Activated CD4-positive, alpha-beta T cell treated with anti-CD3 and anti-CD28 coated beads for 1 hour (primary cell): ENCODE measurements around the gene NAP1L4.

Source experiments
- DNase-seq: peaks from one replicate; pipeline ENCODE4 v3.0.0-alpha.2; 2020

NAP1L4 gene

DNA sequence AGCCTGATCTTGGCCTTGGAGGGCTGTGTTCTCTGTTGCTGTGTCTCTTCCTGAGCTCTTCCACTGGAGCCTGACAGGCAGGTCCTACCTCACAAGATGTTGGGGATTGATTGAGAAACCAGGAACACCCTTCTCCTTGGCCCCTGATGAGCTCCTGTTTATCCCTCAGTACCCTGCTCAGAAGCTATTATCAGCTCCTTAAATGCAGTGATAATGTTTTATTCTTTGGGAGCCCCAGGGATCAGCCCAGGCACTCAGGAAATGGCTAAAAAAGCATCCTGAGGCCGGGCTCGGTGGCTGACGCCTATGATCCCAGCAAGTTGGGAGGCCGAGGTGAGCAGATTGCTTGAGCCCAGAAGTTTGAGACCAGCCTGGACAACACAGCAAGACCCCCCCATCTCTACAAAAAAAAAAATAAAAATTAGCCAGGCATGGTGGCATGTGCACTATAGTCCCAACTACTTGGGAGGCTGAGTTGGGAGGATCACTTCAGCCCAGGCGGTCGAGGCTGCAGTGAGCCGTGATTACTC lies 58.0 kb downstream of the NAP1L4 start:
- DNase-seq, result no peak

DNA sequence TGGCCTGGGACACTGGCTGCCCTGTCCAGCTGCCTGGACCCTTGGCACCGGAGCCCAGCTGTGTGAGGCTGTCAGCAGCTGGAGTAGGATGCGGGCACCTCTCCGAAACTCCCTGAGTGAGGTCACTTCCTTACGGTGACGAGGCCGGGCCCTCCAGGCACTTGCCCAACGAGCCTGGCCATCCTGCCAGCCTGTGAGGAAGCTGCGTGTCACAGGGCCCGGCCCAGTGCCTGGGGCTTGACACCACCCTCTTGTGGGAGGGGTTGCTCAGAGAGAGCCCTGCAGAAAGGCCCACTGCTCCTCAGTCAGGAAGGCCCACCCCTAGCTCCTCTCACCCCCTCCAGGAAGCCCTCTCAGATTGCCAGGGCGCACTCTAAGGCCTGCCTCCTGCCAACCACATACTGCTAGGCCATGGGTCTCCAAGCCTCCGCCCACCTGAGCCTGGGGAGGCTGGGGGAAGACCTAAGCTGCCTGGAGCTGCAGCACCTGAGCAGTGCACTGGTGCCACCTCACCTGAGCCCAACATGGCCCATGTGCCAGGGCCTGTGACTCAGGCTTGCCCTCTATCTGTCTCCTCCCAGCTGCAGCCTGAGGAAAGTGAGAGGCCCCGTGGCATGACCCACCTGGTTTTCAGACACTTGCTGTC lies 58.6 kb downstream of the NAP1L4 start:
- DNase-seq, result no peak

DNA sequence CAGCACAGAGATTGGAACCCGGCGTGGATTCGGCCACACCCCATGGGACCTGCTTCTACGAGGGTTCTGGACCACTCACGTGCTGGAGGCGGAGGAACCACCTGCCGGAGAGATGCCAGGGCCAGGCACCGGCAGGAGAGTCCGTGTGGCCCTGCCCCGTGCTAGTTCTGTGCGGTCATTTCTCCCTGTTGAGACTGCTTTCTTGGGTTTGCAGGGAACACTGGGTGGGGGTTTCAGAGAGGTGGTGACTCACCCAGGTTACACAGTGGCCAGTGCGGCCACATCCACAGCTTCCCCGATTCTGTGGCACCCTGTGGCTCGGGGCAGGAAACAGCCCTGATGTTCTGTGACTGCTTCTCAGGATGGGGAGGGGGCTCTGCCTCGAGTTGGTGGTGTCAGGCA lies 59.3 kb downstream of the NAP1L4 start:
- no peak for DNase-seq

DNA sequence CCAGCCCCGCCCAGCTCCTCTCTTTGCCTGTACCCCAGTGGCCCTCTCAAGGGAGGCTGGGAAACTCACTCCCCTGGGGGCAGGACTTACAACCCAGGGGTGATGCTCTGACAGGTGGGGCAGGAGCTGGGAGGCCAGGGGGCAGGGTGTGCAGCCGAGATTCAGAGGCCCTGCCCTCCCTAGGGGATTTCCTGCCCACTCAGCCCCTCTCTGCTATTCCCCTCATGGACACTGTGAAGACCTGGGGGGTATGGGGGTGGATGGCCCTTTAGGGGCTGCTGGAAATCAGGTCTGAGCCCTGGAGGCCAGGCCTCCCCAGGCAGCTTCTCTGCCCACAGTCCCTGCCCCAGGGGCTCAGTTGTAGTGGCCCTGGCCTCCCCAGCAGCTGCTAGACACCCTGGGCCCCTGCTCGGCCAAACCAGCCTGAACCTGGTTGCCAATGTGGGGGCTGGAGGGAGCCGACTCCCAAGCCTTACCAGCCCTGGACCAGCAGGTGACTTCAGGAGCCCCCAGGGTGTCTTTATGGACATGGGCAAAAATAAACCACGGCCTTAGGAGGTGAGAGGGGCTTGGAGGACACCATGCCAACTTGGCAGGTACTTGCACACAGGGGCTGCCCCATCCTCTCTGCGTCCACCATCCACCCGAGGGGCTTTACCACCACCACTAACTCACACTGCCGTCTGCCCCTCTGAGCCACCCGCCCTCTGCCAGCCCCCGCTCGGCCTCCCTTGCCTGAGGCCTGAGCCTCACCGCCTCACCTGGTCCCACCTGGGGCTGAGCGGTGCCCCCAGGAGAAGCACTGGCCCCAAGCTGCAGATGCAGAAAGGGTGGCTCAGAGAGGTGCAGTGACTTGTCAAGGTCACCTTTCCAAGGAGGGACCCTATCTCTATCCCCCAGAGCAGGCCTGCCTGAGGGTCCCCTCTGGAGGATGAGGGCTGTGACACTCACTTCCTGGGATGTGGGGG lies 60.1 kb downstream of the NAP1L4 start:
- DNase-seq, result no peak

DNA sequence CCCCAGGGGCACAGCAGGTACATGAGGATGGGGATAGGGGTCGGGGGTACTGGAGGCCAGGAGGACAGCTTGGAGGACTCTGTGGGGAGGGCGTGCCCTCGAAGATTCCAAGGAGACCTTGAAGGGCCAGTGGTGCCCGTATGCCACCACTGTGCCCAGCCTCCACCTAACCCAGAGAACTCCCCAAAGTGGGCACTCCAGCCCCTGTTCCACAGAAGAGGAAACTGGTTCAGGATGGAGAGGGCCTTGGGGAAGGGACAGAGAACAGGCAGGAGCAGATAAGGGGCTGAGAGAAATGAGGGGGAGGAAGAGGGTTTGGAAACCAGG lies 60.7 kb downstream of the NAP1L4 start:
- DNase-seq, result no peak

DNA sequence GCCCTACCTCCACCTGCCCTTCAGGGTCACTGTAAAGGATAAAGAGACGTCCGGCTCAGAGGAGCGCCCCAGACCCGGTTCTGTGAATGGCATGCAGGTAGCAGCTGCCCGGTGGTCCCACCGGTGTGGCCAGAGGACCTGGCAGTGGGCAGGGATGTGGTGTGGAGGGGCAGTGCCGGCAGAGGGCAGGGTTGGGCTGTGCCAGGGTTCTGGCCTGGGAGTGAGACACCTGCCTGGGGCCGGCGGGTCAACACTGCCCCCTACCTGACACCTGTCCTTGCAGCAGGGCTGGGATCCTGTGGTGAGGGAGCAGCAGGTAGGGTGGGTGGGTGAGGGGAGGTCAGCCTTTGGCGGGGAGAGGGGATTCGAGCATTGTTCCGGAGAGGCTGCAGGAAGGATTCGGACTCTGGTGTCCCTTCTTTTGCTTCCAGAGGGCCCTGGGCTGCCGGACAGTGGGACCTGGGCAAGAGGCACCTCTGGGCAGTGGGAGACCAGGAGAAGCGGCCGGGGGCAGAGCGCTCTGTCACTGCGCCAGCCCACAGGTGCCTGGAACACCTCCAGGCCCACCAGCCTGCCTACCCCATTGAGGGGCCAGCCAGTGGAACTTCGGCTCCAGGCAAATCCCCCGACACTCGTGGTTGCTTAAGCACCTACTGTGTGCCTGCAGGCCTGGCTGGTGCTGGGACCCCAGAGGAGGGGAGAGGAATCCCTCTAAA lies 61.3 kb downstream of the NAP1L4 start:
- DNase-seq, result no peak

DNA sequence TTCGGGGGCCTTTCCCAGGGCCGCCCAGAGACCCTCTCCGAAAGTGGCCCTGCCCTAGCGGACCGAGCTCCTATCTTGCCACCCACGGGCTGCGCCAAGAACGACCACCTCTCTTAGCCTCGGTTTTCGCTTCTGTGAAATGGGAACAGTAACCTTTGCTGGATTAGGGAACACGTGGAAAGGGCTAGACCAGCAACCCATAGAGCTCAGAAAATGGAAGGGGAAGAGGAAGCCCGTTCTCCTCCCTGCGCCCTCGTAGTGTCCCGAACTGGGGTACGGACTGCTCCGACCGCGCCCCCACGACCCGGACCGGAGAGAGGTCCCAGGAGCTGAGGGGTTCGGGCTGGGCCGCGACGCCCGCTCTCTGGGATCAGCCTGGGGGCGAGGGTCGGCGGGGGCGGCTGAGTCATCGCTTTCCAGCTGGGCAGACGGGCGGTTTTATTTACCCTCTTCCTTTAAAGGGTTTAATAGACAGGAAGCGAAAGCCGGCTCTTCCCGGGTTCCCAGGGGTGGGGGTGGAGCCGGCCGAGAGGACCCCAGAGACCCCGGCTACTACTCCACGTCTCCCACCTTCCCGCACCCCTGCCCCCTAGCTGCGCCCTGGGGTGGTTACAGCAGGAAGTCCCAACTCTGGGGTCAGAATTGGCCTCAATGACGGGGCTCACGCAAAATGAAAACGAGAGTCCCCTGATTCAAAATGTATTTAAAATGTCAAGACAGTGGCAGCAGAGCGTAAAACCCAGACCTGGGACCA lies 62.0 kb downstream of the NAP1L4 start:
- no peak for DNase-seq

DNA sequence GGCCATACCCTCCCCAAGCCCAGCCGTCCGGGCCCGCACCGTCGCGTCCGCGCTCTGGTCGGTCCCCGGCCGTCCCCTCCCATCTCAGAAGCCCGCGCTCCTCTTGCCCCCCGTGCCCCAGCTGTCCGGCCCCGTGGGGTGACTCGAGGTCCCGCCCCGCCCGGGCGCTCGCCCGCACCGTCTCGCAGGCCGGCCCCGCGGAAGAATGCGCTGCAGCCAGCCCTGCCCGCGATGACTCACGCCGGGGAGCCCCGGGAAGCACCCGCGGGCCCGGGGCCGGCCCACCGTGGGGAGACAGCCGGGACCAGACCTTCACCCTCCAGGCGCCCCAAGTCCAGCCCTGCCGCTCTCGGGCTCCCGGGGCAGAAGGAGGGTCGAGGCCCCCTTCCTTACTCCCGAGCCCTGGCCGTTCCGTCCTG lies 62.6 kb downstream of the NAP1L4 start:
- no peak for DNase-seq

DNA sequence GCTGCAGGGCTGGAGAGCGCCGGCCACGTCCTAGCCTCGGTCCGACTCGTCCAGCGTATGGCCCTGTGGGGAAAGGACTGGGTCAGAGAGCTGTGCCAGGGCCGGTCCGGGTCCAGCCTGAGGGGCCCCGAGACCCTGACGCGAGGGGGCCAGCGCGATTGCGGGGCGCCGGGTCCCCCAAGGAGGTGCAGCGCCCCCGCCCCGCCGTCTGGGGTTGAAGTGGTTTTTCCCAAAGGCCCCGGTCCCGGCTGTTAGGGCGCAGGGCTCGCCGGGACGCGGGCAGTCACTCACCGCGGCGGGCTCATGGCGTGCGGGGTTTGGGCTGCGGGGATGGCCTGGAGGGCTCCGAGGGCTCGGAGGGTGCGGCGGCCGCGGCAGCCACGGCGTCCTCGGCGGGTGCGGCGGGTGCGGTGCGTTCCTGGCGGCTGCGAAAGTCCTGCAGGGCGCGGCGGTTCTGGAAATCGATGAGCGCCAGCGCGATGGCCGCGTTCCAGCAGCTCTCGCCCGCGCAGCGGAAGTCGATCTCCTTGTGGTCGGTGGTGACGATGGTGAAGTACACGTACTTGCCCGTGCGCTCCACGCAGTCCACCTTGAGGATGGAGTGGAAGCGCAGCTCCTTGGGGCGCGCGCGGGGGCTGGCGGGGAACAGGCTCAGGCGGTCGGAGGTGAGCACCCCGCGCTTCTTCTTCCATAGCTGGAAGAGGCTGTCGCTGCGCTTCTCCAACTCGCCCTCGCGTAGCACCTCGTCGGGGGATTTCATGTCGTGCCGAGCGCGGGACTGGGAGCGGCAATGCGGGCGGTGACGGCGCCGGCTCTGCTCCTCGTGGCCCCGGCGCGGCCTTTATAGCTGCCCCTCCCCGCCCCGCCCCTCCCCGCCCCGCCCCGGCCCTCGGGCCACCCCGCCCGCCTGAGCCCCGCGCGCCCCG lies 63.3 kb downstream of the NAP1L4 start, which contains the start of gene PHLDA2:
Gene PHLDA2 (minus strand): TSS at position 816 of the 926 bp plus-strand sequence. CDS start 56 bp downstream, at position 760.
- DNase-seq, result no peak

DNA sequence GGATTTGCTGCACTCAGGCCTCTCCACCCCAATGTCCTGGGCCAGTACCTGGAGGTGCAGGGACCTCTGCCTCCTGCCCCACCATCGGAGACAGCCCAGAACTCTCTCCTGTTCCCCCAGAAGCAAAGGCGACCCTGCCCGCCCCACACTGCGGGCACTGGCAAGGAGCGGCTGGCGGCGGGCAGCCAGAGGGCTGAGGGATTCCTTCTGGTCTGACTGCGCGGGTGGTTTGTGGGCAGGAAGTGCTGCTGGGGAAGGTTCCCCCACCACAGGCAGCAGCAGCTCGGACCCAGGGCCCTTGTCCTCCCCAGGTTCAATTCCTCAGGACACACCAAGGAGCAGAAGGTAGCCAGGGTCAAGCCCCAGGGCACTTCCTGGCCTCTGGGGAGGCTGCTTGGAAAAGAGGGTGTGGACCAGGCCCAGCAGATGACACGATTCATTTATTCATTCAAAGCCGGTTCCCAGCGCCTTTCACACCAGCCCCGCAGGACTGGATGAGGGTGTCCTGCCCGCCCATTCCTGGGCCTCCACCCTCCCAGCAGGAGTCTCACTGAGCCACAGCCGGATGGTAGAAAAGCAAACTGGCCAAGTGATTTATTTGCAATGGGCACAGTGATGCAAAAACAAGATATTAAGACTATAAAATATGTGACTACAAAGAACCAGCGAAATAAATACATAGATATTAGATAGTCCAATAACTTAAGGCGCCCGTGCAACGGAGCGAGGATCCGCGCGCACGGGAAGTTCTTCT lies 64.1 kb downstream of the NAP1L4 start:
- DNase-seq, result no peak

DNA sequence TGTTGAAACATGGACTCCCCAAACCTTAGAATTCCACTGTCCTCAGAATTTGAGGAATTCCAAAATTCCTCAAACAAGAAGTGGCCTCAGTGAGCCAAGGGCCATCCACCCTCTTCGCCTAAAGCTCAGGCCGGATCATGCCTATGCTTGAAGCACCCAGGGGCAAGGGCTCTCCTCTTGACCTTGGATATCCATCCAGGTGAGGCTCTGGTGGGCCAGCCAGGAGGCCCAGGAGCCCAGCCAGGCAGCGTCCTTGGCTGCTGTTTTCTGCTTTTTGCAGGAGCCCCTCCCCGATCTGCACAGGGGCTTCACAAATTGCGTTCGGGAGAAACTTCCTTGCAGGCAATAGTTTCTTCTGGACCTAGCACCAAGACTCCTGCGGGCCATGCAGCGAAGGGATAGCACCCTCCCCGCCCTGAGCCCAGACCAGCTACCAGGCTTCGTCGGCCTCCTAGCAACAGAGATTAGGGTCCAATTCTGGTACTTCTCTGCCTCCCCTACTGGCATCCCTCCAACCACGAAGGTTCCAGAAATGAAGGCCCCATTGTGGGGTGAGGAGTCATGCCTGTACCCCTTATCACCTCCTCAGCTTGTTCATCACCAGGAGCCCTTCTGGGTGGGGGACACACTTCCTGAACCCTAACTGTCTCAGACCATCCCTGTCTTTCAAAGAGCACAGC lies 64.9 kb downstream of the NAP1L4 start:
- no peak for DNase-seq

DNA sequence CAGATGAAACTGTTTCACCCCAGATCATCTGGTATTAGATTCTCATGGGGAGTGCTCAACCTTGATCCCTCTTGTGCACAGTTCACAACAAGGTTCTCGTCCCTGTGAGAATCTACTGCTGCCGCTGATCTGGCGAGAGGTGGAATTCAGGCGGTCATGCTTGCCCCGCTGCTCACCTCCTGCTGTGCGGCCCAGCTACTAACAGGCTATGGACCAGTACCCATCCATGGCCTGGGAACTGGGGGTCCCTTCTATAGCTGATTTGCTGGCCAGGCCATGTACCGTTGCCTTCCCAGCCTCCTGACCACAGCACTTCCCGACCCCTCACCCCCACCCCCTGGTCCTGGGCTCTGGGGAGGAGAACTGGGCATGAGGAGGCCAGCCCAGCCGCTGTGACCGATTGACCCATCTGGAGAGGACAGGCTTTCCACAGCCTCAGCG lies 65.5 kb downstream of the NAP1L4 start:
- DNase-seq, result no peak

DNA sequence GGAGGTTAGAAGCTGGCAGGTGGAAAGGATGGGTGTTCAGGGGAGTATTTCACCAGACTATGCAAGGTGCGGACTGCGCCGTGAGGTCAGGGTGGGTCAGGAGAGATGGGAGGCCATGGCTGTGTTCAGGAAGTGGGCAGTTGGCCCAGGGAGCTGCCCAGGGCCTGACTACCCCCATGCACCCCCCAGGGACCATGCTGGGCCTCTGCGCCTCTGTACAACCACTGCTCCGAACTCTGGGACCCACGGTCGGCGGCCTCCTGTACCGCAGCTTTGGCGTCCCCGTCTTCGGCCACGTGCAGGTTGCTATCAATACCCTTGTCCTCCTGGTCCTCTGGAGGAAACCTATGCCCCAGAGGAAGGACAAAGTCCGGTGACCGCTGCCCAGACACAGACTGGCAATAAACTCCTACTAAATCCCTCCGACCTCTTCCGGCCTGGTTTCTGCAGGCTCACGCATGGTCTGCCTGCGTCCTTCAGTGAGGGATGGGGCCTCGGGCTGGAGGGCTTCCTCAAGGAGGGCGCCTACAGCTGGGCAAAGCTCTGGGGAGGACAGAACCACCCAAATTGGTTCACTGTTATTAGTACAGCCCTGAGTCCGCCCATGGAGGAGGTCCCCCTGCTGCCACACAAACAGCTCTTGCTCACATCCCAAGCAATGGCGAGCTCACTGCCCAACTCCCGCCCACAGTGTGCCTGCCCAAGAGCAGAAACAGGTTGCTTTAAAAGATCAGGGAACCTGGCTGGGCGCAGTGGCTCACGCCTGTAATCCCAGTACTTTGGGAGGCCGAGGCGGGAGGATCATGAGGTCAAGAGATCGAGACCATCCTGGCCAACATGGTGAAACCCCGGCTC lies 67.1 kb downstream of the NAP1L4 start:
- DNase-seq, result no peak

DNA sequence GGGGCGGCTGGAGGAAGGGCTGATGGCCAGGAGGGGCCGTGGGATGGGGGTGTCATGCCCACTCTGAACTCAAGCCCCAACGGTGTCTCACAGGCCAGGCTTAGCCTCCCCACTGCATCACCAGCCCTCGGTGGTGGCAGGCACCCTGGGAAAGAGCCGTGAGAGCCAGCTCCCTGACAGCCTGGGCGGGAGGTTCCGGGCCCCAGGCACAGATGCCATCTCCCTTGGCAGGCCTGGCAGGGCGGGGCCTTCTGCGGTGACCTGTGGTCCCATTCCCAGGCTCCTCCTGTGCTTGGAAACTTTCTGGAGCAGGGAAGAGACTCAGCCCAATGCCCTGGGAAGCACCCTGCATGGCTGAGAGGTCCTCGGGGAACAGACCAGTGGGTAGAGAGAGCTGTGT lies 67.7 kb downstream of the NAP1L4 start:
- no peak for DNase-seq

DNA sequence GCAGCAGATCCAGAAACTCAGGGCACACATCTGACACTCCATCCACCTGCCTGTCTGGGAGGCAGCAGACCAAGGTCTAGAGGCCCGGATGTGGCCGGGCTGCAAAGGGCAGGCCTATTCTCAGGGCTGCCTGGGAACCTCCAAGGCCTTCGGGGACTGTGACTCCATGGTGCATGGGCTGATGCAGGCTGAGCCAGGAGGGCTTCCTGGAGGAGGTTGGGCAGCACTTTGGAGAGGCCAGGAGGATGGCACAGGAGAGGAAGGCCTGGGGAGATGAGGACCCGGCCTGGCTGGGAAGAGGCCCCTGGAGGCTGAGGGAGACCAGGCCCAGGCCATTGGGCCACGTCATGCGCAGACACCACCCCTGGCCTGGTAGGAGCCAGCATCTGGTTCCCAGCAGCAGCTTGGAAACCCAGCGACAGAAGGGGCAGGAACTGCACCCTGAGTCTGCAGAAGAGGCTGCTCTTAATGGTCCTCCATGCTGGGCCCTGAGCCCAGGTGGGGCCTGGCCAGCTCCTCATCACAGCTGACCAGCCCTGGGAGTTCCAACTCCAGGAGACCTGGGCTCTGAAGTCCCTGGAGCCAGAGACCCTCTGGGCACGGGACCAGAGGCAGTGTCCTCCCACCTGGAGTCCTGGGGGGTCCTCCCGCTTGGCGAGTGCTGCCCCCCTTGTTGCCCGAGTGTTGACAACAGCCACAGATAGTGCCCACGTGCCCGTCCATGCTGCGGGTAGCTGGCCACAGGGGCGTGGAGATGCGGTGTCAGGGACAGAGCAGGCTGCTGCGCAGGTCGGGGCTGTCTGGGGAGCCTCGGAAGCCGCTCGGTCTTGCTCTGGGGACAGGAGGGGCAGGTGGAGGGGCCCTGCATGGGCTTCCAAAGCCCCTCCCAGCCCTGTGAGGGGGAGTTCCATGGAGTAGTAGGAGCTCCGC lies 68.4 kb downstream of the NAP1L4 start:
- DNase-seq, result no peak

DNA sequence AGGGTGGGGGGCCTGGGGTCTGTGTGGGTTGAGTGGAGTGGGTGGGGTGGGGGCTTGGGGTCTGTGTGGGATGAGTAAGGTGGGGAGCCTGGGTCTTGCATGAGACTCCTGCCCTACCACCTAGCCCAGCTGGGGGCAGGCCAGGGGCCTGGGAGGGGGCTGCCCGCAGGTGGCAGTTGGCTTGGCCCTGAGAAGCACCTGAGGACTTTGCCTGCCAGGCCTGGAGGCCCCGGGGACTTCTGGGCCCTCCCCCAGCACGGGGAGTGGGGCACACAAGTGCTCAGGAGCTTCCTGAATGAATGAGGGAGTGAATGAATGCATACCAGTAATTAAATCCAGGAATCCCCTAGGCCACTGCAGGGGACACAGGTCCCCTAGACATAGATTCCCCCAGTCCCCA lies 69.5 kb downstream of the NAP1L4 start:
- DNase-seq, result no peak

DNA sequence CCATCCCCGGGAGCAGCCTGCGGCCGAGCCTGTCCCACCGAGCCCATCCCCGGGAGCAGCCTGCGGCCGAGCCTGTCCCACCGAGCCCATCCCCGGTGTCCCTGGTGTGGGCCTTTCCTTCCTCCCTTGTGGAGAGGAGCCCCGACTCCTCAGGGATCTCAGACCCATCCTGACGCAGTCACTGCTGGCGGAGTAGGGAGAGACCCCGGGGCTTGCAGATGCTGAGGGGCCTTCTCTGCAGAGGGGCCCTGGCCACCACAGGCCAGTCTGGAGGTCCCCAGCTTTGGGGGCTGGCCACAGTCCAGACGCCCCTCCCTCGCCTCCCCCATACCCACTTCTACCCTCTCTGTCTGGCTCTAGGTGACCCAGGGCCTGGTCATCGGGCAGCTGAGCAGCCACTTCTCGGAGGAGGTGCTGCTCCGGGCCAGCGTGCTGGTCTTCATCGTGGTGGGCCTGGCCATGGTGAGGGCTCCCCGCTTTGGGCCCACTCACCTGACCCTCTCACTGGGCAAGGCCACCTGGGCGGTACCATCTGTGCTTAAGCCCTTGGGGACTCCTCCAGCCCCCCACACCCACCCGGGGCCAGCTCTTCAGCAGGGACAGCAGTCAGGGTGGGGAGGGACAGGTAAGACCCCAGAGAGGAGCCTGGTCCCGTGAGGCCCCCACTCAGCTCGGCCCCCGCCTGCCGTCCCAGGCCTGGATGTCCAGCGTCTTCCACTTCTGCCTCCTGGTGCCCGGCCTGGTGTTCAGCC lies 70.2 kb downstream of the NAP1L4 start:
- DNase-seq, result no peak
